Activated gamma-delta T cell (primary cell): ENCODE data around the gene NAE1.
"Not testable (repeated sequence)": the region's sequence is repeated elsewhere in the genome, so short reads cannot be mapped to it uniquely, and the experiment has no call there.

Source experiments
- DNase-seq: peaks from one replicate; lab custom pipeline; 2025; lab: John Stamatoyannopoulos, UW
- total RNA-seq, 2 donors: gene quantifications; one replicate each; lab custom pipeline; 2026; lab: John Stamatoyannopoulos, UW

NAE1 gene
- 108 to 113 reads per million in 2 donors for total RNA-seq

- DNase-seq = peak; percentile 79
Measured at GRCh38 chr16:66830422-66831404, at the start of gene NAE1. Gene NAE1, minus strand, starts transcription at chr16:66830976. Its CDS starts 77 bp downstream, at chr16:66830899.

- no peak for DNase-seq
Measured at GRCh38 chr16:66878067-66878466, 47.3 kb upstream of the NAE1 start.

GRCh38 chr16:66874079-66874775 is 43.5 kb upstream of the NAE1 start:
- DNase-seq = no peak

DNA sequence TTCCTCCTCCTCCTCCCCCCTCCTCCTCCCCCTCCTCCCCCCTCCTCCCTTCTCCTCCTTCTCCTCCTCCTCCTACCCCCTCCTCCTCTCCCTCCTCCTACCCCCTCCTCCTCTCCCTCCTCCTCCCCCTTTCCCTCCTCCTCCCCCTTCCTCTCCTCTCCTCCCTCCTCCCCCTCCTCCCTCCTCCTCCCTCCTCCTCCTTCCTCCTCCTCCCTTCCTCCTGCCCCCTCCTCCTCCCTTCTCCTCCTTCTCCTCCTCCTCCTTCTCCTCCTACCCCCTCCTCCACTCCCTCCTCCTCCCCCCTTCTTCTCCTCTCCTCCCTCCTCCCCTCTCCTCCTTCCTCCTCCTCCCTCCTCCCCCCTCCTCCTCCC is 42.9 kb upstream of the NAE1 start:
- no peak for DNase-seq

DNA sequence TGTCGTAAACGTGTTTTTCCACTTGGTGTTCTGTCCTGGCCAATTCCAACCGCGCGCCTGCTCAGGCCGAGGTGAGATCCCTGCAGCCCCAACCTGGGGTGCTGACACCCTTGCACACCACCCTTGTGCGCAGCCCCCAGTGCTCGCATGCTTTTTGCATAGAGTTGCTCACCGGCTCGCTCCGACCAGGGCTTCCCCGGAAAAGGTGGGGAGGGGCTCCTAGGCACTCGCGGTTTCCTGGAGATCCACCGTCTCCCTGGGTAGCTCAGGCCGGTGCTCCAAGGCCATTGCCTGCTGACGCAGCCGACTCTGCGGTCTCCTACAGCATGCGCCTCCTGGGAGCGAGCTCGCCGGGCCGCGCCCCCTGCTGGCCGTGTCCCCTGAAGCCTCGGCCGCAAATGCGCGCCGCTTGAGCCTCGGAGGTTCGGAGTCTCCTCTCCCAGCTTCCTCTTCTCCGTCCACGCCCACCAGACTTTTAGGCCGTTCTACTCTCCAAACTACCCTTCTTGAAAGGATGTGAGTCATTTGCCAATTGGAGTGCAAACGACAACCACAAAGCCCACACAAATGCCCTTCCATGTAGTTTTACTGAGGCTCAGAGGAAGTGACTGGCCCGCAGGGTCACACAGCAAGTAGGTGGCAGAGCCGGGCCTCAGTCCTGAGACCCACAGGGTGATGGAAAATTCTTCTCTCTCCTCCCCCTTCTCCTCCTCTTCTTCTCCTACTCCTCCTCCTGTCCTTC is 42.3 kb upstream of the NAE1 start:
- DNase-seq = peak; percentile 80

DNA sequence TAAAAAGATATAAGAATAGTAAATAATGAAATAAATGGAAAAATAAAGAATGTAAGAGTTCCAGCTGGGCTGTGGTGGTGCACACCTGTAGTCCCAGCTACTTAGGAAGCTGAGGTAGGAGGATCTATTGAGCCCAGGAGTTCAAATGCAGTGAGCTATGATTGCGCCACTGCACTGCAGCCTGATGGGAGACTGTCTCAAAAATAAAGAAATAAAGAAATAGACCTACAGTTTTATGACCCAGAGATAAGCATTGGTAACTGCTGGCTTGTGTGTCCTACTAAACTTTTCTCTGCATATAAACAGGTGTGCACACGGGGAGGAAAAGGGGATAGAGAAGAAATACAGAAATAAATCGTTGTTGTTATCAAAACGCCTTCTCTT is 41.8 kb upstream of the NAE1 start:
- DNase-seq = no peak

- DNase-seq = no peak
Measured at GRCh38 chr16:66871840-66872239, 41.1 kb upstream of the NAE1 start.

DNA sequence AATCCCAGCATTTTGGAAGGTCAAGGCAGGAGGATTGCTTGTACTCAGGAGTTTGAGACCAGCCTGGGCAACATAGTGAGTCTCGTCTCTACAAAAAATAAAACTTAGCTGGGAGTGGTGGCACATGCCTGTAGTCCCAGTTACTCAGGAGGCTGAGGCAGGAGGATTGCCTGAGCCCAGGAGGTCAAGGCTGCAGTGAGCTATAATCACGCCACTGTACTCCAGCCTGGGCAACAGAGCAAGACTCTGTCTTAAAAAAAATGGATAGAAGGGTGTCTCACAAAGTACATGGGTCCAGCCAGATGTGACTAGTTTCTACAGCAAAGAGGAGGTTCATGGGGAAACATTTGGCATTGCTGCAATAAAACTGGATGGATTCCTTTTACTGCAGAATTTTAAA is 40.6 kb upstream of the NAE1 start:
- DNase-seq = not testable (repeated sequence)

- DNase-seq = no peak
Measured at GRCh38 chr16:66869424-66869823, 38.6 kb upstream of the NAE1 start.

- no peak for DNase-seq
Measured at GRCh38 chr16:66863707-66864106, 32.9 kb upstream of the NAE1 start.

- no peak for DNase-seq
Measured at GRCh38 chr16:66862023-66862520, 31.3 kb upstream of the NAE1 start.

DNA sequence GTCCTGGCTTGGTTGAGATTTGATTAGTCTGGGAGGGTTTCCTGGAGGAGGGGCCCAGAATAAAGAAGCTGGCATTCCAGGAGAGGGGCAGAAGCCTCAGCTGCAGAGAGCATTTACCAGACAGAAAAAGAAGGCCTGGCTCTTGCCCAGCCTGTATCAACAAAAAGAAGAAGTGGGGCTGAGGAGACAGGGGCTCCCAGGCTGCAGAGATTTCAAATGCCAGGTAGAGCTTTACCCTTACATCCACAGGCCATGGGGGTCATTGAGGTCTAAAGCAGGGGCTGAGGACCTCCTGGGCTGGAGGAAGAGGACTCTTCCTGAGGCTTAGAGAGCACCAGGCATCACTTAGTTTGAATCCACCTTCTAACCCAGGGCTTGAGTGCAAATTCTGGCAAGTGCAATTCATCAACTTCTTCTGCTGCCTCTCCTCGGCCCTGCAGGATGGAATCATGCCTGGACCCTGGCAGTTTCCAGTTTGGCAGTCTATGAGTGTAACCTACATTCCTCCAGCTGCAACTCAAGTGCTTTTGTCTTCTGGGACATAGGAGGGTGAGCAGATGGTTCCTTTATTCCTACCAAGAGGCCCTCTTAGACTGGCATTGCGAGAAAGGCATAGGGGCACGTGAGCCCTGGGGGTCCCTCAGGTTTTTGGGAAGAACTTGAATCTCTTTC is 28.8 kb upstream of the NAE1 start:
- no peak for DNase-seq

GRCh38 chr16:66858740-66859396 is 28.1 kb upstream of the NAE1 start:
- DNase-seq = no peak

GRCh38 chr16:66857437-66857836 is 26.7 kb upstream of the NAE1 start:
- no peak for DNase-seq

- no peak for DNase-seq
Measured at GRCh38 chr16:66856801-66857200, 26.0 kb upstream of the NAE1 start.

DNA sequence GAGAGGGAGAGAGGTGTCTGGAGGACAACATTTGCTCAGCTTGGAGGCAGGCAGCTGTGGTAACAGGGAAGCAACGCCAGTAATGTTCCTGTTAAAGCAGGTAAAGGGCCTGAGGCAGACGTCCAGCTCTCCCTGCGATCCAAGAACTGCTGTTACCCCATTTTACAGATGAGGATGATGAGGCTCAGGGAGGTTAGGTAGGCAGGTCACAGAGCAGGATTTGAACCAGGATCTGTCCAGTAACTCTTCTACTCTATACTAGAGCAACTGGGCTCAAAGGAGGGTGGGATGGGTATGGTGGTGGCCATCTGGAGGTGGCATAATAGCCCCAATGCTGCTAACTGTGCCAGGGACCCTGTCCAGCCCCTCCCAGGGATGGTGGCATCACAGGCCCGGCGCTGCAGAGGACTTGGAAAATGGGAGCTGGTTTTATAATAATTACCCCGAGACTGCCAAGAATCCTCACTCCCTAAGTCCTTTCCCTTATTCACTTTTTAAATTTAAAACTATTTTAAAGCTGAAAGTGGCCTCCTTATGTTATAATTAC is 25.5 kb upstream of the NAE1 start:
- no peak for DNase-seq

DNA sequence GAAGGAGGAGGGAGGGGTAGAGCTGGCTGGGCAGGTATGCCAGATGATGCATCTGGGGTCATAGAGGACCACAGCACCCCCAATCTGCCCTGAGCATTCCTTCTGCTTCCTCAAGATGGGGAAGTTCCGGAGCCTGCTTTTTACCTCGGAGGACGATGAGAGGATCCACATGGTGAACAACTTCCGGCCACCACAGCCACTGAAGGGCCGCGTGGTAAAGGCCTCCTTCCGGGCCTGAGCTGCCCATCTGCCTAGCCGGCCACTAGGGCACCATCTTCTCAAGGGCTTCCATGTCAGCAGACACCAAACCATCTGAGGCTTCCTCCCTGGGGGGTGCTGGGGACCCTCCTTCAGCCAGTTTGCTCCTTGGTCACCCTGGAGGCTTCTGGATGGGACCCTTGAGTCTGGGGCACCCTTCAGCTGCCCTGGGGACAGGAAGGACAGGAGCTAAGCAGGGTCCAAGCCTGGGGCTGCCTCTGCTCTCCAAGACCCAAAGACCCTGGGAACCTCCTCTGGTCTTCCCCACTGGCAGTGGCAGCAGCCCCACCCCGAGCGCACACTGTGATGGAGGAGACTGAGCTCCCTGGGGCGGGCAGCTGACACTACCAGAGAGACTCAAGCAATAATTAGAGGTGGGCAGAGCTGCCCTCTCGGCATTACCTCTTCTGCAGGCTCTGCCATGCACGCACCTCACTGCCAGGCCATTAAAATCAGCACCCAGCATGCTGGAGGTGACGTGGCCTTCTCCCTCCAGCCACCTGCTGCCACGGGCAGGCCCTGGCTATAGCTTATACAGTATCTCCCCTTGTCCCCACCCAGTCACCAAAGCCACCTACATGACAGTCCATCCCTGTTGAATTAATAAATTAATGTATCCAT is 22.7 kb upstream of the NAE1 start:
- no peak for DNase-seq

DNA sequence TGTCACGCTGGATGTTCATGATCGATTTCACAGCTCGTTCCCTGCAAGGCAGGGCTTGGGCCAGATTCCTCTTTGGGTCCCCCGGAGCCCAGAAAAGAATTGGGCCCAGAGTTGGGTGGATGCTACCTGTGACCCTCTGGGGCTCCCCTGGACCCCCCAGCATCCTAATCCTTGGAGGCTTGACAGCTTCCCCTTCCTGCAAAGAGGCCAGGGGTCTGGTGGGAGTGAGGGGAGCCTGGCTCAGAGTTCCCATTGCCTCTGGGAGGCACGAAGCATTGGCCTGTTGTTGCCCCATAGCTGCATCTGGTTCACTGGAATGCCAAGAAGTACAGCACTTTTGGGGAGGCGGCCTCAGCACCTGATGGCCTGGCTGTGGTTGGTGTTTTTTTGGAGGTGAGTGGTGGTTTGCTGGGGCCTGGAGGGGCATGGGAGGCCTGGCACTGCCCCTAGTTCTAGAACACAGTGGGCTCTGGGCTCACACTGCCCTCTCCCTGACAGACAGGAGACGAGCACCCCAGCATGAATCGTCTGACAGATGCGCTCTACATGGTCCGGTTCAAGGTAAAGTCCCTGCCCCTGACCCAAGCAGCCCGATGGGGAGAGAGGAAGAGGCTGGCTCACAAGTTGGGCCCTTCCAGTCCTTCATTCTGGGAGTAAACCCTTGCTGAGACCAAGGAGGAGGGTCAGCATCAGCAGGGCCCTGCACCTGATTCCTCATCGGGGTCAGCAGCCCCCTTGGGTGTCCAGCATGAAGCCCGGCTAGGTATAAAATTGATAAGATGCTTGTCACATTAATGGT is 20.6 kb upstream of the NAE1 start:
- DNase-seq = no peak
